Measurements from ENCODE around the gene CSRNP3.

GRCh38 chr2:165563468-165564225, 94.1 kb downstream of the CSRNP3 start:
- TF ChIP-seq POLR2AphosphoS5 (IDR thresholded peaks at IDR 0.05; ENCODE audit: borderline replicate concordance, low read depth, low read length) (no peak), EZH2 (IDR thresholded peaks at IDR 0.05) (no peak), FOXP2 (optimal IDR thresholded peaks at IDR 0.05; ENCODE audit: control extremely low read depth, extremely low read length, insufficient read depth) (no peak)

Measured in SK-N-MC (cell line).